ENCODE results near the gene CNBP. TPM values are rescaled to one million over a fixed set of nuclear protein-coding genes. Genes with fewer than 3 reads are reported as not detected.

Gene CNBP
- total and polyA plus RNA-seq, 2 of the 13 experiments (the other 11 are each of a cell fraction or from before 2014, with no cell fraction given) = 282 to 354 TPM

GRCh38 chr3:129160891-129161859 is 22.5 kb downstream of the CNBP start, which contains the start of gene ISY1 (continued):
- TF ChIP-seq ZBTB14 (CRISPR knock-in tag; IDR thresholded peaks at IDR 0.05) (no peak; the same call in 1 of the 2 replicates), MXI1 (IDR thresholded peaks at IDR 0.05; ENCODE audit: borderline replicate concordance, low read depth, low read length) (peak; percentile 82; the same call in 1 of the 3 replicates), YEATS4 (CRISPR knock-in tag; IDR thresholded peaks at IDR 0.05; ENCODE audit: borderline replicate concordance) (peak; percentile 72; the same call in 1 of the 2 replicates), CREBL2 (CRISPR knock-in tag; IDR thresholded peaks at IDR 0.05; ENCODE audit: borderline replicate concordance) (no peak), ZNF431 (CRISPR knock-in tag; IDR thresholded peaks at IDR 0.05; ENCODE audit: borderline replicate concordance, low read depth) (no peak; the same call in 1 of the 2 replicates), RCOR2 (CRISPR knock-in tag; IDR thresholded peaks at IDR 0.05) (no peak), RAD21 (CRISPR knock-in tag; IDR thresholded peaks at IDR 0.05) (peak; percentile 27; the same call in 1 of the 2 replicates), ARNT (IDR thresholded peaks at IDR 0.05) (no peak), ZFP1 (CRISPR knock-in tag; IDR thresholded peaks at IDR 0.05) (no peak; the same call in 1 of the 2 replicates), STAG1 (CRISPR knock-in tag; IDR thresholded peaks at IDR 0.05) (peak; percentile 53), MTF1 (CRISPR knock-in tag; IDR thresholded peaks at IDR 0.05) (peak; percentile 79; the same call in 1 of the 2 replicates), ATRX (CRISPR knock-in tag; IDR thresholded peaks at IDR 0.05; ENCODE audit: borderline replicate concordance) (no peak), TAF1 (CRISPR knock-in tag; IDR thresholded peaks at IDR 0.05) (peak; percentile 47), ATF2 (CRISPR knock-in tag; IDR thresholded peaks at IDR 0.05) (peak; percentile 80; the same call in 1 of the 2 replicates), PHB2 (IDR thresholded peaks at IDR 0.05; ENCODE audit: partially characterized antibody) (no peak), GABPA (IDR thresholded peaks at IDR 0.05; ENCODE audit: low read depth, low read length) (peak; percentile 82), GABPA (CRISPR knock-in tag; IDR thresholded peaks at IDR 0.05; ENCODE audit: low read depth) (peak; percentile 97), CREB1 (IDR thresholded peaks at IDR 0.05) (peak; percentile 88), CREB1 (CRISPR knock-in tag; IDR thresholded peaks at IDR 0.05) (peak; percentile 96), ZNF513 (CRISPR knock-in tag; conservative IDR thresholded peaks at IDR 0.05) (no peak), ZSCAN22 (CRISPR knock-in tag; IDR thresholded peaks at IDR 0.05) (no peak), ZSCAN25 (CRISPR knock-in tag; IDR thresholded peaks at IDR 0.05) (no peak), ZNF512 (CRISPR knock-in tag; IDR thresholded peaks at IDR 0.05) (no peak), SNAPC5 (CRISPR knock-in tag; IDR thresholded peaks at IDR 0.05; ENCODE audit: borderline replicate concordance) (no peak), NFIC (IDR thresholded peaks at IDR 0.05; ENCODE audit: low read length) (peak; percentile 79), TGIF2 (CRISPR knock-in tag; IDR thresholded peaks at IDR 0.05) (peak; percentile 92)

Measured in HepG2 (cell line).